HG03469 (cell line): Measurements from ENCODE around the gene ECE1.

Experiments used
- ATAC-seq: cut with Tn5 transposase; IDR thresholded peaks from one replicate; pipeline ENCODE4 v1.9.1; 2021; ENCODE audit warnings: mild to moderate bottlenecking, moderate library complexity, moderate number of reproducible peaks; ENCODE audit not compliant: unreplicated experiment

ECE1 gene

DNA sequence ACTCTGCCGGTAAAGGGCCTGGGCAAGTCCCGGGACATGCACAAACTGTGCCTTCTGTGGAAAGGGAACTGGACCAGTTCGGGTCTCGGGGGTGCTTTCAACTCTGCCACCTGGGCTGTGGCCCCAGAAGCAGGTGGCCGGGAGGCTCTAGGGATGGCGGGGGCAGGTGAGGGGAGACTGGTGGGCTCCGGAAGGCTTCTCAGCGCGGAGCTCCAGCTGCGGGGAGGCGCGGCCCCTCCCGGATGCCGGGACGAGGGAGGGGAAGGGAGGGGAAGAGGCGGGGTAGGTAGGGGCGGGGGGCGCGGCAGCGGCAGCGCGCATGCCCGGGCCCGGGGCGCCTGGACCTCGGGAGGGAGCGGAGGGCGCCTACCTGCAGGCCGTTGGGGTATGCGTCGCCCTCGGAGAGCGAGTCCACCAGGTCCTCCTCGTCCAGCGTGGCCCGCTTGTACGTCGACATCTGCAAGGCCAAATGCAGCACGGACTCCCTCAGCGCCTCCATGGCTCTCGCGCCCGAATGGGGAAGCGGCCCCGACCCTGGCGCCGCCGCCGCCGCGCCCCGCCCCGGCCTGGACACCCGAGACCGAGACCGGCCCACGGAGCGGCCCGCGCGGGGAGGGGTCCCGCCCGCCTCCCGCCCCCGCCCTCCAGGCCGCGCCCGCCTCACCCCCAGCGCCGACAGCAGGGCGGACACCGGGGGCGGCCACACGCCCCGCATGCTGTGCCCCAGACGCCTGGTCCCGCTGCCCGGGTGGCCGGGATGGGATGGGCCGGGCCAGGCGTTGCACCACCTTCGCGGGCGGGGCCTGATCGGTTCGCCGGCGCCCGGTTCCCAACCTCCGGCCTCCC is at the start of gene ECE1:
TSS of gene ECE1 (minus strand) at position 764 of the 846 bp plus-strand sequence. CDS start at position 715, 49 bp downstream.
- no peak for ATAC-seq

DNA sequence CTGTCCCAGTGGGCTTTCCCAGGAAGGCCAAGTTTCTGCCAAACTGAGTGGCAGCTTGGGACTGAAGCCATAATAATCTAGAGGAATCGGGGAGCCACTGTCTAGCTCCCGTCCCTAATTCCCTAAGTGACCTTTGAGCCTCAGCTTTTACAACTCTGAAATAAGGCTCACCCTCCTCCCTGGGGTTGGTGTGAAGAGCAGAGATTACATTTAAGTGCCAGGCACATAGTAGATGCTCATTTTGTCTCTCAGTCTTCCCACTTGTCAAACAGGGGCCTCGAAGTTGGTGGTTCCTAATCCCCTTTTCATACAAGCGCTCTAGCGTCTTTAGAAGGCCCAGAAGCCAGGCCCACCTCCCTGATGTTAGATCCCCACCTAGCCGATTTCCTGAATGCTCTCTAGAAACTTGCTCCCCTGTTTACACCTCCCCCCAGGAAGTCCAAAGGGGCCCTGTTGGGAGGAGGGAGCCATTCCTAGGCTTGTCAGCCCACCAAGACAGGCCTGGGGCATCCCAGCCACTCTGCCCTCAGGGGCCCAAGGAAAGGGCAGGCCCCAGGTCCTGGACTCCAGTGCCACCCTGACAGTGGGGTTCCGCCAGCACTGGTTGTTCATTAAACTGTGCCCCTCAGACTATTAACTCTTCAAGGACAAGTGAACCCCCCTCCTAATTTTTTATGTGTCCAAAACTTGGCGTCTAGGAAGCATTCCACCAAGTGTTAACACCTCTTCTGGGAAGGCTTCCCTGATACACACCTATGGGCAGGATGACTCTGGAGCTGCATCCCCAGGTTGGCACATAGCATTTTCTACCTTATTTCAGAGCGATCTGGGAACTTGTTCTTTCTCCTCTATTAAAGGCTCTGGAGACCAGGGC is 49.3 kb upstream of the ECE1 start:
- ATAC-seq: no peak

DNA sequence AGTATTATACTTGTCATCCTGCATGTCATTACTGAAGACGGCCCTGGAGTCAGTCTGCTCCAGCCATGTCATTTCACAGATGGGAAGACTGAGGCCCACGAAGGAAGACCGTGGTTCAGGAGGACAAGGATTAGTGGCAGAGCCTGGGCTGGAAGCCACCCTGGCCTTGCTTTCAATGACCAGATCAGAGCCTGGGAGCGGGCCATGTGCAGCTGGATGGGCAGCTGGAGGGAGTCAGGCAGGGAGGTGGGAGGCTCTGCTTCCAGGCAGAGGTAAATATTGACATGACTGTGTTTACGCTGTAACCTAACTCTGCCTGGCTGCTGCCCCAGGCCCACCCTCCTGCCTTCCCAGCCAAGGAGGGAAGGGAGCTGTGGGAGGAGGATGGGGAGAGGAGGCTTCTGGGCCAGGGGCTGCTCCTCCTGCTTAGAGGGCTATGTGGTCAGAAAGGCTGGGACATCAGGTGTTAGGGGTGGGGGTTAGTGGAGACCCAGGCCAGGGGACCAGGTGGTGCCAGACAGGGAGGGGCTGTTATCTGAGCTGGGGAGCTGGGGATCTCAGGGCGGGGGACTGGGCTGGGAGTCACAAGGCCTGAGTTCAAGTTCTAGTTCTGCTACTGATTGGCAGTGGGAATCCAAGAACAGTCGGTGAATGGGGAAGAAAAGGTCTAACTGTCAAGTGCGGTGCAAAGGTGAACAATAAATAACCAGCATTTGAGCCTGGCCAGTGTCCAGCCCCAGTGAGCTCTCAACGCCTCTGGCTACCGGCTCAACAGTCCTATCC is 48.5 kb upstream of the ECE1 start:
- no peak for ATAC-seq

DNA sequence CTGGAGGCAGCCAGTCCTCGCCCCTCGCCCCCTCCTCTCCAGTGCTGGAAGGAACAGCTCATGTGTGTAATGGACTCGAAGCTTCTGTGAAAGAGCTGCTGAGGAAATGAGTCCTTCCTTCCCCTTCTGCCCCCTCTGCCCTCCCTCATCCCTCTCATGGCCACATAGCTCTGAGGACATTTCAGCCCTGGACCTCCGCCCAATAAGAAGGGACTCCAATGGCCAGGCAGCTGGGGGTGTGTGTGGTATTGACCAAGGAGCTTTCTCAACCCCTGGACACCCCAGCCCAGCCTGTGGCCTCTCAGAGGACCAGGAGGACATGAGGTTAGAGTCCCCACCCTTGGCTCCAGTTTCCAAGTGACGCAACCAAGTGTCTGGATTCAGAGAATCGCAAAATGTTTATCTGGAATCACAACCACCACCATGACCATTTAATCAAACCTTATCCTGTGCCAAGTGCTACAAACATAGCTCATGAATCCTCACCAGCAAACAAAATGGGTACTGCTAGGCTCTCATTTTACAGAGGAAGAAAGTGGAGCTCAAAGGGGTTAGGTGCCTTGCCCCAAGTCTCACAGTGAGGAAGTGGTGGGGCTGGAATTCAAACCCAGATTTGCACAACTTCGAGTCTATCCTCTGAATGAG is 47.8 kb upstream of the ECE1 start:
- no peak for ATAC-seq

DNA sequence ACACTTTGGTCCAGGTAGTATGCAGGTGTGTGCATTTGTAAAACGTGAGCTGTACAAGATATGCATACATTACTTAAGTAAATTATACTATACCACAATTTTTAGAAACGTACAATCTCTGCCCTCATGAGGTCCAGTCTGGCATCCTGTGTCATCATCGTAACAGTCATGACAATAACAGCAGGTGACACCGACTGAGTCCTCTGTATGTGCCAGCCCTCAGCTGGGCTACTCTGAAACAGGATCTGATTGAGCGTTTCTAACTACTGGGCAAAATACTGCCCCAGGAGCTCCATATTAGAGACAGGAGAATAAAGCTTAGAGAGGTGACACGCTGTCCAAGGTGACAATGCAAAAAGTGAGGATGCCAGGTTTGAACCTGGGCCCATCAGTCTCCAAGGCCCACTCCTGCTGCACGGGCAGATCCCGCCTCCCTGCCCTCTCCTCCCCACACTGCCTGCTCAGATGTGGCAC is 47.2 kb upstream of the ECE1 start:
- ATAC-seq: no peak

DNA sequence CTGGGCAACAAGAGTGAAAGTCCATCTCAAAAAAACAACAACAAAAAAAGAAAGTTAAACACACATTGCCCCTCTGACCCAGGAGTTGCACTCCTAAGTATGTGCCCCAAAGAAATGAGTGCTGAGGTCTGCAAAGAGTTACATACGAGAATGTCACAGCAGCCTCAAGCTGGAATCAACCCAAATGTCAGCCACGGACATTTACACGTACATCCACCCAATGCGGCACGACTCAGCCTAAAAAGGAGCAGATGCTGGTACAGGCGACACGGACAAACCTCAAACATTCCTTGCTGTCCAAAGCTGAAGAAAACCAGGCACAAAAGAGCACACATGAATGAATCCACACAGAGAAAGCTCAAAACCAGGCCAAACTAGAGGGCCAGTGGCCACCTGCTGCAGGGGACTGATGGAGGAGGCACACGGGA is 46.8 kb upstream of the ECE1 start:
- ATAC-seq: no peak

DNA sequence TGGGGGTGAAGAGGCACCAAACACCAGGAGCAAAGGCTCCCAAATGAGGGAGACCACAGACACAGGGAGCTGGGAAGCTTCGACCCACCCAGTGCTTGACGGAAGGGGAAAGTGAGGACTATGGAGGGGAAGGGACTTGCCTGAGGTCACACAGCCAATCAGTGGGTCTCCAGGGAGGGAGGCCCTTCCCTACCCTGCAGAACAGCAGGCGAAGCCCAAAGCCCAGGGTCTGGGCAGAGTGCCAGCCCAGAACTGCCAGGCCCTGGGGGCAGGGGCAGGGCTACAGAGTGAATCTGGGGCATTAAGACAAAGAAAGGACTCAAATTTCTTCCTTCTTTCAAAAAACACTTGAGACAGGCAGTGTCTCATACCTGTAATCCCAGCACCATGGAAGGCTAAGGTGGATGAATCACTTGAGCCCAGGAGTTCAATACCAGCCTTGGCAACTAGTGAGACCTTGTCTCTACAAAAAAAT is 45.5 kb upstream of the ECE1 start:
- no peak for ATAC-seq

DNA sequence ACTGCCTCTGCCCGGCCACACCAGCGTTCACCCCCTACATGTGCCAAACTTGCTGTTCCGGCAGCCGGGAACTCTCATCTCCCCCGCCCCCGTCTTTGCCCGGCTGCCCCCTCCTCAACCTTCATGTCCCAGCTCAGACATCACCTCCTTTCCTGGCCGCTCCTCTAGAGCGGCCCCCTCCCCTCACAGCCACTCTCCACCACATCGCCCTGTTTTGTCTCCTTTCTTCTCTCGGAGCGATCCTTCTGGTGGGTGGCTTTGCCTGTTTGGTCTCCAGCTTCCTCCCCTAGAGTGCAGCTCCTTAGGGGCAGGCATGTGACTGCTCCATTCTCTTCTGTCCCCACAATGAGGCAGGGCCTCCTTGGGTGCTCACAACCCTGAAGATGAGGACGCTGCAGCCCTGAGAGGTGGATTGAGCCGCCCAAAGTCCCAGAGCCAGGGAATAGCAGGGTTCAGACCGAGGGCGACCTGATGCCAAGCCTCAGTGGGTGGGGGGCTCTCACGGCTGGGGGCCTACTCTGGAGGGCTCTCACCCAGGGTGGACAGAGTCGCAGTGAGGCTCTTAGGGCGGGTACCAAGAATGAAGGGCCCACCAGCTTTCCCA is 44.9 kb upstream of the ECE1 start:
- ATAC-seq: no peak

DNA sequence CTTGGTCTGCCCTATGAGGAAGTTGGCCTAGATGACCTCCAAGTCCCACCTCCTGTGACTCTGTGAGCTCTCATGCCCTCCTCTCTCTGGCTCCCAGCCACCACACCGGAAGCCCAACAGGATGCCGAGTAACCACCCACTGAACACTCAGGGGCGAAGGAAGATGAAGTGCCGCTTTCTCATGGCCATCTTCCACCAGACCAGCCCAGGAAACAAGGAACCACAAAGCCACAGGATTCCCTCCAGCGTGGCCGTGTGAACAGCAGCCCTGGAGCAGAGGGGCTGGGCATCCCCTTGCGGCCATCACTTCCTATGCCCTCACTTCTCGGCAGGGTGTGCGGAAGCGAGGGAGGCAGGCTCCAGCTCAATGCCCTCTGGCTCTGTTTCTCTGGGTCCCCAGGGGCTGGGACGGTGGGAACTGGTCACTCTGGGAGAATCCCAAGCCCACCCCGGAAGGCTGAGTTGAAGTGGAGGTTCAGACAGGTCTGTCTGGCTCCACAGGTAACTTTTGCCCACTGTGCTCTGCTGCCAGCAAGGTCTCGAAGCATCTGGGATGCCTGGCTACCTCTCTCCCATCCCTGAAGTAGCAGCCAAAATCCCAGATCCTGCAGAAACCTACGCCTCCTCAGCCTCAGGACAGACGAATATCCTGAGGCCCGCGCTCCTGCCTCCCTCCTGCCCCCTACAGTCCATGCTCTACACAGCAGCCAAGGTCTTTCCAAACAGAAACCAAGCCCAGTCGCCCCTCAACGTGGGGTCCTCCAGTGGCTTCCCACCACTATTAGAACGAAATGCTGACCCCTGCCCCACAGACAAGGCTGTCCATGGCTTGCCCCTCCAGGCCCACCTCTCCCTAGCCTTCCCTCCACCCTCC is 44.2 kb upstream of the ECE1 start:
- ATAC-seq: peak; percentile 59

DNA sequence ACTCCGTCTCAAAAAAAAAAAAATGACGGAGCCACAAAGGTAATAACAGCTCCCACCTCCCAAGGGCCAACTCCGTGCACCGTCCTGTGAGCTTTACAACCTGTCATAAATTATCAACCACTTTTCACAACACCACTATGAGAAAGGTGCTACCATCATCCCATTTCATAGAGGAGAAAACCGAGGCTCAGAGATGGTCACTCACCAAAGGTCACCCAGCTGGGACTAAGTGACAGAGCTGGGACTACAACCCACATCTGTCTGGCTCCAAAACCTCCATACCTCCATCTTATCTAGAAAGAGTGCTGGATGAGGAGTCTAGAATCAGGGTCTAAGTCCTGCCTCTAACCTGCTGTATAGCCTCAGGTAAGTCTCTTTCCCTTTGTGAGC is 43.6 kb upstream of the ECE1 start:
- no peak for ATAC-seq

DNA sequence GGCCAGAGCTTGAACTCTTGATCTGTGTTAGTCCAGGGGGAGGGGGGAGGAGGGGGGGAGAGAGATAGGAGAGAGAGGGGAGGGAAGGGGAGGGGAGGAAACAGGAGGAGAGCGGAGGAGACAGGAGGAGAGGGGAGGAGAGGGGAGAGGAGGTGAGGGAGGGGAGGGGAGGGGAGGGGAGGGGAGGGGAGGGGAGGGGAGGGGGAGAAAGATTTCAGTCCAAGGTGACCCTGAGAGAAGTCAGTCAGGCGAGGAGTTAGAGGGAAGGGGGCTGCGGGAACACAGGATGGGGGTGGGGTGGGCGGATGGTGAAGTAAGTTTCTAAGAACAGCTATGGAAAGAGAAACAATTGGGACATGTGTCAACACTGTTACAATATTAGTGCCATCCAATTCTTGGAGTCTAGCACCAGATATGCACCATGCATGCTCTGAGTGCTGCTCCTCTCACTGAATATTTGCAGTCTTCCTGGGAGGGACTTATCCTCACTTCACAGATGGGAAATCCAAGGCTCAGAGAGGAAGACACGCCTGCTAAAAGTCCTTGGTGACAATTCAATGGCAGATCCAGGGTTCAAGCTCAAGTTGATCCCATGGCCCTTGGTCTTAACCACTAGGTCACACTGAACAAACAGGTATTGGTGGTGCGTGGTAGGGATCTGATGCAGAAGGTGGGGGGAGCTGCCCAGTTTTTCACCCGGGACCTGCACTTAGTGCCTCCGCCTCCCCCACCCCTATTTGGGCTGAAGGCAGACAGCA is 42.5 kb upstream of the ECE1 start:
- no peak for ATAC-seq

DNA sequence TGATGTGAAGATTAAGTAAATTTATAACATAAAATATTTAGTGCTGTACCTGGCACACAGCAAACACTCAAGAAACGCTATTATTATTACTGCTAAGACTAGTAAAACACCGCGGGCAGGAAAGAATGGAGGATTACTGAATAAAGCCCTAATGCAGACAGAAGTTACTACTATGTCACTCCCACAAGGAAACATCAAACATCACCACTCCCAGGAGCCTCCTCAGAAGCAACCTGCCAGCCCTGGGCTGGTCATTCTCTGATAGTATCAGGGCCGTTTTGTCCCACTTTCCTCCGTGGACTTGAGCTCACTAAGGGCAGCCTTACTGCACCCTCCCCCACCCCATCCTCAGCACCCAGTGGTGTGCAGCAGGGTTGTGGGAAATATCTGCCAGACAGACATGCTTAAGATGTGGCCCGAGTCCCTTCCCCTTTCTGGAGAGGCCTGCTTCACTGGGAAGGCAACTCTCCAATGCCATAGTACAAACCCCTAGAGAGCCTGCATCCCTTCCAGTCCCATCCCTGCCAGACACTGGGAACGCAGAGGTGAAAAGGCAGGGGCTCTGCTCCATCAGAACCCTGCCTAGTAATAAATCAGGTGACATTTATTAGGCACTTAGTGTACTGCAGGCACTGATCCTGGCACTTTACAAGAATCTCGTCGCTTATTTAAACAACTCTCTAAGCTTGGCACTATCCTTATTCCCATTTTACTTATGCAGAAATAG is 41.7 kb upstream of the ECE1 start:
- no peak for ATAC-seq

DNA sequence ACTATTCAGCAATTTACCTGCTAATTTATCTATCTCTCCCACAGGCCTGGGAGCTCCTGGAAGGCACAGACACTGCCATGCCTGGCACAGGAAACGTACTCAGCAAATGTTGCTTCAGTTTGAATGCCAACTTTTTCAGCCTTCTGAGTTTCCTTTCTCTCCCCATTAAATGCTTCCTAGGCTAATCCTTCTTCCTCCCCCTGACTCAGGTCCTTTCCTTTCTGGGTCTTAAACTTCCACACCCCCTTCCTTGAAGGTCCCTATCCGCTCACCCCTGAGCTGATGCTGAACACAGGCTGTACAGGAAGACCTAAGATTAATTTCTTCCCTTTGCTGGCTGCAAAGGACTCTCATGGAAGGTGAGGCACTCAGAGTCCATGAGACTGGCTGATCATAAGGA is 40.3 kb upstream of the ECE1 start:
- no peak for ATAC-seq

DNA sequence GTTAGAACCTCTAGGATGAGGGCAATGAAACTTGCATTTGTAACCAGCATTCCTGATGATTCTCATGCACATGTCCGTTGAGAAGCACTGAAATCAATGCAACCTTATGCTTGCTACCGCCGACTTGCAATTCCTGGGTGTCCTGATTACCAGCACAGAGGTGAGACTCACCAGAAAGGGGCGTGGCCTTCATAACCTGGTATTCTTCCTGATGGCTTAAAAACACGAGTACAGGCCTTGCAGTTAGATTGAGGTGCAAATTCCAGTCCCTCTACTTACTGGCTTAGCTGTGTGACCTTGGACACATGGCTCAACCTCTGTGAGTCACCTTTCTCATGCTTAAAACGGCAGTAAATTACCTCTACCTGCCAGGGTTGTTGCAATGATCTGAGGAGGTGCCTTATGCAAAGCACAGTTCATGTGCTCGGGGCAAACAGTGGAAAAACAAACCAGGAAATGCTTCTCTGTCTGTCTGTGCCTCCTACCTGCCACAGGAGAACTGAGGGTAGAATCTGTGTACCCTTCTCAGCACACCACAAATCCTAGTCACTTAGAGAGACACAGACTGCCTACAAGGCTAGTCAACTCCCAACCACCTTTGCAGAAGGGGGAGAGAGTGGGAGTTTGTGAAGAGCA is 39.1 kb upstream of the ECE1 start:
- ATAC-seq: no peak

DNA sequence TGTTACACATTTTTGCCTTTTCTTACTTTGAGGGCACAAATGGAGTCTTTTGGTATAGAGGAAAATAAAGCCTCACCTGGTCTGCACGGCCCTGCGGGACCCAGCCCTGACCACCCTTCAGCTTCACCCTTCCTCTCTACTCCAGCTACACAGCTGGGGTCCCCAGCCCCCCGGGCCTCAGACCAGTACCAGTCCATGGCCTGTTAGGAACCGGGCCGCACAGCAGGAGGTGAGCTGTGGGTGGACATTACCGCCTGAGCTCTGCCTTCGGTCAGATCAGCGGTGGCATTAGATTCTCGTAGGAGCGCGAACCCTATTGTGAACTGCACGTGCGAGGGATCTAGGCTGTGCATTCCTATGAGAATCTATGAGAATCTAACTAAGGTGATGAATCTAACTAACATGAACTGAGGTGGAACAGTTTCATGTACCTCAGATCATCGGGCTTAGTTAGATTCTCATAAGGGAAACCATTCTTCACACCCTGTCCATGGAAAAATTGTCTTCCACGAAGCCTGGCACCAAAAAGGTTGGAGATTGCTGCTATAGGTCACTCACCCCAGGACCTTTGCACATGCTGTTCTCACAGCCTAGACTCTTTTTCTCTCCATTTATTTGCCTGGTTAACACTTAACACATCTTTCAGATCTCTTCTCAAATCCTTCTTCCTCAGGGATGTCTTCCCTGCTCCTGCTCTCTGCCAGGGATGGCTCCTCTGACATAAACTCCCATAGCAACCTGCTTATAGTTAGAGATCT is 37.5 kb upstream of the ECE1 start:
- ATAC-seq: no peak

DNA sequence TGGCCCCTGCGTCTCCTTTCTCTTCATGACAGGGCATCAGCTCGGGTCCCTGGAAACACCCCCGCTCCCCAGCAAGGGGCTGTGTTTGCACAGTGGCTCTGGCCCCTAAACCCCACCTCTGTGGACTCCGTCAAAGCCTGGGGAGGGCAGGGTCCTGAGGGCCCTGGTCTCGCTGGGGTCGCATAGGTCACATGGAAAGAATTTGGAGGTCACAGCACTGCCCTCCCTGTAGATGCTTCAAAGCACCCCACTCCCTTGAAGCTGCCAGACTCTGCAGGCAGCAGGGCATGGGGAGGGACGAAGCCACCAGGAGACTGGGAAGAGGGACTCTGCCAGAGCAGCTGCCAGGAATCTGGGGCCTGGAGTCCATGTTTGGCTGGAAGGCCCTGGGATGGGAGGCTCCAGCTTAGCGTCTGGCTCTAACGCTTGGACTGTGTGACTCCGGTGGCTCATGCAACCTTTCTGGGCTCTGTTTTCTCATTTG is 36.6 kb upstream of the ECE1 start:
- ATAC-seq: no peak
